ENCODE data around the gene TOP3B.

DNA sequence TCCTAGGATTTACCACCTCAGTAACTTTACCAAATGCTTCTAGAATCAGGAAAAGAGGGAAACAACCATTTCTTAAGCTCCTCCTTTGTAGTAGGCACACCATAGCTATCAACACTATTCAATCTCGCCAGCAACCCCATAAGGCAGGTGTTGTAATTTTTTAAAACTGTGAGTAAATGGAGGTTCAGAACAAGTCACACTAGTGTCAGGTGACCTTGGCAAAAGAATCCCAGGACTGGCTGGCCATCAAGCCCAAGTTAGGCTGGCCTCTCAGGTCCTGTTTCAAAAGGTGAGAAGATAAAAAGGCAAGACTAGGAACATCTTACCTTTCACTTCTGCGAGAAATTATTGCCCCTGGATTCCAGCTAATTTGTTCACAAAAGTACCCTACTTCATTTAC lies 713 bp downstream of the TOP3B start:
- TF ChIP-seq CREB1 (CRISPR knock-in tag; IDR thresholded peaks at IDR 0.05; ENCODE audit: low read depth) (no peak), EZH2 (IDR thresholded peaks at IDR 0.05; ENCODE audit: low read depth, unreplicated experiment) (no peak), POLR2AphosphoS5 (IDR thresholded peaks at IDR 0.05; ENCODE audit: low read depth) (no peak), EZH2phosphoT487 (IDR thresholded peaks at IDR 0.05; ENCODE audit: unreplicated experiment) (no peak), NANOG (IDR thresholded peaks at IDR 0.05; ENCODE audit: borderline replicate concordance) (no peak)
- TF ChIP-seq, protein P1, sequence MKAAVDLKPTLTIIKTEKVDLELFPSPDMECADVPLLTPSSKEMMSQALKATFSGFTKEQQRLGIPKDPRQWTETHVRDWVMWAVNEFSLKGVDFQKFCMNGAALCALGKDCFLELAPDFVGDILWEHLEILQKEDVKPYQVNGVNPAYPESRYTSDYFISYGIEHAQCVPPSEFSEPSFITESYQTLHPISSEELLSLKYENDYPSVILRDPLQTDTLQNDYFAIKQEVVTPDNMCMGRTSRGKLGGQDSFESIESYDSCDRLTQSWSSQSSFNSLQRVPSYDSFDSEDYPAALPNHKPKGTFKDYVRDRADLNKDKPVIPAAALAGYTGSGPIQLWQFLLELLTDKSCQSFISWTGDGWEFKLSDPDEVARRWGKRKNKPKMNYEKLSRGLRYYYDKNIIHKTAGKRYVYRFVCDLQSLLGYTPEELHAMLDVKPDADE (IDR thresholded peaks at IDR 0.05) = no peak
- TF ChIP-seq, protein P2, sequence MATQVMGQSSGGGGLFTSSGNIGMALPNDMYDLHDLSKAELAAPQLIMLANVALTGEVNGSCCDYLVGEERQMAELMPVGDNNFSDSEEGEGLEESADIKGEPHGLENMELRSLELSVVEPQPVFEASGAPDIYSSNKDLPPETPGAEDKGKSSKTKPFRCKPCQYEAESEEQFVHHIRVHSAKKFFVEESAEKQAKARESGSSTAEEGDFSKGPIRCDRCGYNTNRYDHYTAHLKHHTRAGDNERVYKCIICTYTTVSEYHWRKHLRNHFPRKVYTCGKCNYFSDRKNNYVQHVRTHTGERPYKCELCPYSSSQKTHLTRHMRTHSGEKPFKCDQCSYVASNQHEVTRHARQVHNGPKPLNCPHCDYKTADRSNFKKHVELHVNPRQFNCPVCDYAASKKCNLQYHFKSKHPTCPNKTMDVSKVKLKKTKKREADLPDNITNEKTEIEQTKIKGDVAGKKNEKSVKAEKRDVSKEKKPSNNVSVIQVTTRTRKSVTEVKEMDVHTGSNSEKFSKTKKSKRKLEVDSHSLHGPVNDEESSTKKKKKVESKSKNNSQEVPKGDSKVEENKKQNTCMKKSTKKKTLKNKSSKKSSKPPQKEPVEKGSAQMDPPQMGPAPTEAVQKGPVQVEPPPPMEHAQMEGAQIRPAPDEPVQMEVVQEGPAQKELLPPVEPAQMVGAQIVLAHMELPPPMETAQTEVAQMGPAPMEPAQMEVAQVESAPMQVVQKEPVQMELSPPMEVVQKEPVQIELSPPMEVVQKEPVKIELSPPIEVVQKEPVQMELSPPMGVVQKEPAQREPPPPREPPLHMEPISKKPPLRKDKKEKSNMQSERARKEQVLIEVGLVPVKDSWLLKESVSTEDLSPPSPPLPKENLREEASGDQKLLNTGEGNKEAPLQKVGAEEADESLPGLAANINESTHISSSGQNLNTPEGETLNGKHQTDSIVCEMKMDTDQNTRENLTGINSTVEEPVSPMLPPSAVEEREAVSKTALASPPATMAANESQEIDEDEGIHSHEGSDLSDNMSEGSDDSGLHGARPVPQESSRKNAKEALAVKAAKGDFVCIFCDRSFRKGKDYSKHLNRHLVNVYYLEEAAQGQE (IDR thresholded peaks at IDR 0.05; ENCODE audit: unreplicated experiment) = no peak
- TF ChIP-seq, protein P3, sequence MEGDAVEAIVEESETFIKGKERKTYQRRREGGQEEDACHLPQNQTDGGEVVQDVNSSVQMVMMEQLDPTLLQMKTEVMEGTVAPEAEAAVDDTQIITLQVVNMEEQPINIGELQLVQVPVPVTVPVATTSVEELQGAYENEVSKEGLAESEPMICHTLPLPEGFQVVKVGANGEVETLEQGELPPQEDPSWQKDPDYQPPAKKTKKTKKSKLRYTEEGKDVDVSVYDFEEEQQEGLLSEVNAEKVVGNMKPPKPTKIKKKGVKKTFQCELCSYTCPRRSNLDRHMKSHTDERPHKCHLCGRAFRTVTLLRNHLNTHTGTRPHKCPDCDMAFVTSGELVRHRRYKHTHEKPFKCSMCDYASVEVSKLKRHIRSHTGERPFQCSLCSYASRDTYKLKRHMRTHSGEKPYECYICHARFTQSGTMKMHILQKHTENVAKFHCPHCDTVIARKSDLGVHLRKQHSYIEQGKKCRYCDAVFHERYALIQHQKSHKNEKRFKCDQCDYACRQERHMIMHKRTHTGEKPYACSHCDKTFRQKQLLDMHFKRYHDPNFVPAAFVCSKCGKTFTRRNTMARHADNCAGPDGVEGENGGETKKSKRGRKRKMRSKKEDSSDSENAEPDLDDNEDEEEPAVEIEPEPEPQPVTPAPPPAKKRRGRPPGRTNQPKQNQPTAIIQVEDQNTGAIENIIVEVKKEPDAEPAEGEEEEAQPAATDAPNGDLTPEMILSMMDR (conservative IDR thresholded peaks at IDR 0.05; ENCODE audit: low read depth in 2 of 2) = no peak

All from GM23338 (cell line).